Peyer's patch (tissue), 4 donors: ENCODE results near the gene METTL16.
A peak's percentile ranks its signal among the peaks of the same experiment; 100 is the strongest.

ENCODE experiments used
- CTCF ChIP-seq, 6 experiments: fragments of 450-650 bp in 4 of 6; fragments of 200-600 bp in 2 of 6; sonication (generic) in 1 of 6; IDR thresholded peaks; one replicate each; pipeline ENCODE4 v1.5.1; 2017 to 2019; ENCODE audit warnings: antibody characterized with exemption in 6 of 6, mild to moderate bottlenecking in 3 of 6, moderate library complexity in 1 of 6
- POLR2A ChIP-seq, 2 donors: fragments of 450-650 bp; IDR thresholded peaks; one replicate each; pipeline ENCODE4 v1.5.1; 2017; ENCODE audit warnings: antibody characterized with exemption in 2 of 2, mild to moderate bottlenecking in 2 of 2, moderate library complexity in 2 of 2

- no peak for TF ChIP-seq CTCF (IDR thresholded peaks at IDR 0.05)
- TF ChIP-seq POLR2A (IDR thresholded peaks at IDR 0.05) = peak in 1 of 2 donors; percentile 60
Measured at GRCh38 chr17:2386400-2387085, 125.1 kb downstream of the METTL16 start.
